Lower lobe of right lung (tissue), 2 donors: ENCODE data around the gene PPIP5K2. TPM values are rescaled to one million over a fixed set of nuclear protein-coding genes. Genes with fewer than 3 reads are reported as not detected.
"Not testable (repeated sequence)": the region's sequence is repeated elsewhere in the genome, so short reads cannot be mapped to it uniquely, and the experiment has no call there.

Experiments
- ATAC-seq, 2 donors: fragments of 200-7000 bp; cut with Tn5 transposase; one replicate each; pipeline ENCODE4 v1.9.1; 2020 to 2022; ENCODE audit warnings: mild to moderate bottlenecking in 2 of 2, moderate library complexity in 2 of 2
- DNase-seq: peaks from one replicate; pipeline ENCODE4 v3.0.0-alpha.2; 2020
- H3K27ac ChIP-seq: fragments of 200-600 bp; one replicate; pipeline ENCODE4 v1.8.0; 2022
- H3K27me3 ChIP-seq: fragments of 200-600 bp; one replicate; pipeline ENCODE4 v1.8.0; 2022; ENCODE audit warnings: low read depth
- H3K36me3 ChIP-seq: fragments of 200-600 bp; one replicate; pipeline ENCODE4 v1.8.0; 2022; ENCODE audit warnings: mild to moderate bottlenecking
- H3K4me1 ChIP-seq: fragments of 200-600 bp; one replicate; pipeline ENCODE4 v1.8.0; 2022
- H3K4me3 ChIP-seq: fragments of 200-600 bp; one replicate; pipeline ENCODE4 v1.8.0; 2022; ENCODE audit warnings: mild to moderate bottlenecking
- H3K9me3 ChIP-seq: fragments of 200-600 bp; one replicate; pipeline ENCODE4 v1.8.0; 2022
- CTCF ChIP-seq: fragments of 200-600 bp; IDR thresholded peaks from one replicate; pipeline ENCODE4 v1.8.0; 2022; ENCODE audit warnings: antibody characterized with exemption, mild to moderate bottlenecking
- intact Hi-C: fragments of 100-400 bp; cut with DNase I; formaldehyde crosslinking; loops from one replicate; pipeline ENCODE4 v1.11.0; 2022
- total RNA-seq: library from RNA; stranded (reverse); fragmentation: NEBNext Ultra II Directional; extraction: Animal tissue kit (Norgen Biotek cat#: 25700); gene quantifications from one replicate; pipeline ENCODE4 v1.2.1, GENCODE V29; 2021
- donor health status: DM: no; HTN: yes; CAD: no; lungs with severe emphysema.

PPIP5K2 gene
- total RNA-seq, 1 donor from 2014 or later = 62.2 TPM

GRCh38 chr5:103132684-103133083 lies 12.6 kb downstream of the PPIP5K2 start:
- Histone ChIP-seq H3K27ac (no peak overlapping the region), H3K27me3 (no peaks in the 10 kb centered on the region), H3K9me3 (no peaks in the 10 kb centered on the region), H3K4me3 (no peak overlapping the region), H3K36me3 (peaks cover 13% of the 10 kb centered on the region), H3K4me1 (no peaks in the 10 kb centered on the region)
- intact Hi-C loops = no loop called here
- no peak for ATAC-seq
- TF ChIP-seq CTCF = no peak
- no peak for DNase-seq

- TF ChIP-seq CTCF = no peak
- ATAC-seq = no peak
Measured at GRCh38 chr5:103133231-103133630, 13.1 kb downstream of the PPIP5K2 start.

GRCh38 chr5:103135461-103135860 lies 15.4 kb downstream of the PPIP5K2 start:
- ATAC-seq (no peak), DNase-seq (no peak)
- no peak for TF ChIP-seq CTCF
- Histone ChIP-seq H3K4me1 (no peaks in the 10 kb centered on the region), H3K9me3 (no peaks in the 10 kb centered on the region), H3K27ac (no peak overlapping the region), H3K27me3 (no peaks in the 10 kb centered on the region), H3K4me3 (no peak overlapping the region), H3K36me3 (peaks cover 29% of the 10 kb centered on the region)
- intact Hi-C loops = no loop called here

More at GRCh38 chr5:103133231-103133630, 13.1 kb downstream of the PPIP5K2 start:
- H3K4me1 ChIP-seq = no peaks in the 10 kb centered on the region
- intact Hi-C loops = no loop called here
- H3K27ac ChIP-seq = no peak overlapping the region
- H3K36me3 ChIP-seq = peaks cover 16% of the 10 kb centered on the region
- H3K4me3 ChIP-seq = no peak overlapping the region
- no peaks in the 10 kb centered on the region for H3K27me3 ChIP-seq
- no peaks in the 10 kb centered on the region for H3K9me3 ChIP-seq
- DNase-seq = no peak

- H3K4me3 ChIP-seq = no peak overlapping the region
- intact Hi-C loops = no loop called here
- no peaks in the 10 kb centered on the region for H3K4me1 ChIP-seq
- H3K9me3 ChIP-seq = no peaks in the 10 kb centered on the region
- TF ChIP-seq CTCF = no peak
- no peaks in the 10 kb centered on the region for H3K27me3 ChIP-seq
- ATAC-seq (no peak), DNase-seq (no peak)
- H3K36me3 ChIP-seq = peaks cover 37% of the 10 kb centered on the region
- H3K27ac ChIP-seq = no peak overlapping the region
Measured at GRCh38 chr5:103138202-103138690, 18.1 kb downstream of the PPIP5K2 start.

GRCh38 chr5:103139264-103139865 lies 19.3 kb downstream of the PPIP5K2 start:
- peaks cover 37% of the 10 kb centered on the region for H3K36me3 ChIP-seq
- no peaks in the 10 kb centered on the region for H3K9me3 ChIP-seq
- peak; percentile 90 for TF ChIP-seq CTCF
- intact Hi-C loops = no loop called here
- H3K4me1 ChIP-seq = no peaks in the 10 kb centered on the region
- H3K27ac ChIP-seq = no peak overlapping the region
- H3K4me3 ChIP-seq = no peak overlapping the region
- DNase-seq (peak; percentile 67), ATAC-seq (peak; percentile 94 to 95)
- H3K27me3 ChIP-seq = no peaks in the 10 kb centered on the region

- ATAC-seq, H3K4me3 ChIP-seq, H3K27me3 ChIP-seq, H3K27ac ChIP-seq, H3K4me1 ChIP-seq, intact Hi-C loops, H3K9me3 ChIP-seq: not testable (repeated sequence)
- peaks cover 25% of the 10 kb centered on the region for H3K36me3 ChIP-seq
- peak; percentile 41 for DNase-seq
Measured at GRCh38 chr5:103142132-103142531, 22.0 kb downstream of the PPIP5K2 start.
